ENCODE data around the gene EYA4.

DNA sequence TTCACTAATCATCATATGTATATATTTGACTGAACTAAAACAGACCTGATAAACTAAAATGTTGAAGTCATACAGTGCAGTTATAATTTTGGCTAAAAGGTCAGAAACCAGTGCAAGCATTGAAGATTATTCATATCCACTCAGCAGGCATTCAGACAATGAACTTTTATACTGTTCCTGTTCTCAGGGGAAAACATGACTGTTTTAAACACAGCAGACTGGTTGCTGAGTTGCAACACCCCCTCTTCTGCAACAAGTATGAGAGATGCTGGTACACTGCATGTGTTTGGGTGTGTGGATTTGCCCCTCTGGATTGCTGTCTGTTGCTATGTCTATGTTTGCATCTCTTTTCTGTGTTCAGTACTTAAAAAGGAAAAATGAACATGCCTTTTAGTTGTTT, 206.8 kb downstream of the EYA4 start:
- TF ChIP-seq CTCF (conservative IDR thresholded peaks at IDR 0.05; ENCODE audit: low read depth, low read length) (no peak), EZH2phosphoT487 (IDR thresholded peaks at IDR 0.05; ENCODE audit: borderline replicate concordance, low read length) (no peak), EZH2 (IDR thresholded peaks at IDR 0.05; ENCODE audit: low read length, unreplicated experiment) (no peak)

Measured in PC-3 (cell line).